Gastrocnemius medialis (tissue), 4 donors: ENCODE measurements around the gene TNFAIP8L1. TPM values are rescaled to one million over a fixed set of nuclear protein-coding genes. Genes with fewer than 3 reads are reported as not detected.

Experiments
- ATAC-seq, 2 donors: fragments of 150-250 bp; one replicate each; pipeline ENCODE4 v1.9.1; 2016
- DNase-seq, 2 donors: peaks; one replicate each; pipeline ENCODE4 v3.0.0-alpha.2; 2019
- H3K27ac ChIP-seq, 4 donors: fragments of 200-600 bp; sonication (generic); 1 replicate in 1 of 4; 2 replicates in 3 of 4; pipeline ENCODE4 v1.5.1; 2016 to 2018; ENCODE audit warnings: mild to moderate bottlenecking in 2 of 4, moderate library complexity in 1 of 4
- H3K27me3 ChIP-seq, 3 donors: fragments of 200-600 bp; sonication (generic) in 2 of 3; 1 replicate in 1 of 3; 2 replicates in 2 of 3; pipeline versions ENCODE4 v1.5.1 to v1.6.0; 2016 to 2019; ENCODE audit warnings: mild to moderate bottlenecking in 1 of 3, moderate library complexity in 1 of 3
- H3K36me3 ChIP-seq, 2 donors: fragments of 200-600 bp; sonication (generic) in 1 of 2; one replicate each; pipeline ENCODE4 v1.5.1; 2017 to 2018
- H3K4me1 ChIP-seq, 2 donors: fragments of 200-600 bp; sonication (generic) in 1 of 2; one replicate each; pipeline ENCODE4 v1.5.1; 2016 to 2017; ENCODE audit warnings: mild to moderate bottlenecking in 2 of 2
- H3K4me3 ChIP-seq, 4 donors: fragments of 200-600 bp; sonication (generic) in 3 of 4; 1 replicate in 1 of 4; 2 replicates in 3 of 4; pipeline ENCODE4 v1.5.1; 2016 to 2019; ENCODE audit warnings: mild to moderate bottlenecking in 2 of 4
- H3K9me3 ChIP-seq, 3 donors: fragments of 200-600 bp; sonication (generic) in 2 of 3; 1 replicate in 1 of 3; 2 replicates in 2 of 3; pipeline ENCODE4 v1.5.1; 2016 to 2019
- POLR2A ChIP-seq, 2 donors: fragments of 450-650 bp; IDR thresholded peaks; one replicate each; pipeline ENCODE4 v1.6.1; 2017; ENCODE audit warnings: antibody characterized with exemption in 2 of 2, mild to moderate bottlenecking in 2 of 2, moderate library complexity in 2 of 2
- in situ Hi-C, 4 donors: fragments of 200-750 bp; cut with MboI; loops; one replicate each; pipeline versions ENCODE4 v1.15.0 to v1.8.0; 2017; ENCODE audit warnings: low sequenced_read_pairs in 4 of 4
- intact Hi-C: fragments of 100-400 bp; cut with DNase I; formaldehyde crosslinking; loops from one replicate; pipeline ENCODE4 v1.15.1; 2023; ENCODE audit warnings: low total_unique reads
- total RNA-seq, 4 donors: library from RNA; depleted of rRNA; stranded (reverse); fragments of >200 nt; gene quantifications; one replicate each; pipeline versions ENCODE4 v1.1.0 to v1.2.3, GENCODE V29; 2016
- TF ChIP-seq, protein P1 (sequence below), 5 experiments: fragments of 450-650 bp in 3 of 5; fragments of 200-600 bp in 2 of 5; sonication (generic) in 2 of 5; IDR thresholded peaks in 4 of 5; conservative IDR thresholded peaks in 1 of 5; 1 replicate in 4 of 5; 2 replicates in 1 of 5; pipeline ENCODE4 v1.5.1; 2016 to 2019; ENCODE audit warnings: antibody characterized with exemption in 5 of 5, mild to moderate bottlenecking in 3 of 5, moderate library complexity in 3 of 5

The TNFAIP8L1 gene
- total RNA-seq, 4 donors from 2014 or later = 1.3 to 2.9 (median 1.7) TPM

DNA sequence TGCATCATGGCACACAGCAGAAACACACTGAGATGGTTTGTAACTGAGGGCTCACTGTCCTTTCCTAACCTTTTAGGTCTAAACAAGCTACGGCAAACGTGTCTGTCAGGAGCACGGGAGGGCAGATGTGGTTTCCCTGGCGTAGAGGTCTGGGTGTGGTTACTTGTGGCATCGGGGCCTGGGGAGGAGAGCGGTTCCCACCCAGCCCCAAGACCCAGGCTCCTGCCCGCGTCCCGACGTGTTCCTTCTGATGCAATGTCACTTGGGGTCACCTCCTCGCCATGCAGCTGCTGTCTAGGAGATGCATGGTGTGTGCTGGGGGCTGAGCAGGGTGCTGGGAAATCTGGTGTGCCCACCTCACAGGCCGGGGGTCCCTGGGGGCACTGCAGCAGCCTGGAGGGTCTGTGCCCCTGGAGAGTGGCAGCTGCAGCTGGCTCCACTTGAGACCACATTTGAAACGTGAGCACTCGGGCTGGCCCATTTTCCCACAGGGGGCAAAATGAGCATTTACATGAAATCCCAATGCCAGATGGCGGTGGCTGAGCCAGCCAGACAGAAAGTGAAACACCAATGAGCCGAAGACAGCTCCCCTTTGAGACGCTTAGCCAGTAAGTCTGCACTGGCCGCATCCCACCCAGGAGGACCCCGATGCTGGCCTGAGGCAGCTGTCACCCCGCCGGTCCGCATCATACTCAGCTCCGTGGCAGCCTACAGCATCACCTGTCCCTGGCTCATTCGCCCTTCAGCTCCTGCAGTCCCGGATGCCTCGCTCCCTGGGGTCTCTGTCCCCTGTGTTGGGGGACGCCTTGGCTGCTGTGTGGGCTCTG, 53.1 kb downstream of the TNFAIP8L1 start:
- Histone ChIP-seq H3K4me3 (no peak overlapping the region), H3K9me3 (no peaks in the 10 kb centered on the region), H3K36me3 (peaks cover 0 to 48% of the 10 kb centered on the region in 2 donors), H3K27me3 (no peaks in the 10 kb centered on the region), H3K27ac (peak overlapping the region; percentile 95 to 97 (median 96)), H3K4me1 (peaks cover 51% of the 10 kb centered on the region in 2 donors)
- intact Hi-C loops = loop anchor here (2.0 kb wide), 1 partner anchor 14 kb away; no protein-coding TSS in a partner anchor
- ATAC-seq = no peak
- TF ChIP-seq, protein P1, sequence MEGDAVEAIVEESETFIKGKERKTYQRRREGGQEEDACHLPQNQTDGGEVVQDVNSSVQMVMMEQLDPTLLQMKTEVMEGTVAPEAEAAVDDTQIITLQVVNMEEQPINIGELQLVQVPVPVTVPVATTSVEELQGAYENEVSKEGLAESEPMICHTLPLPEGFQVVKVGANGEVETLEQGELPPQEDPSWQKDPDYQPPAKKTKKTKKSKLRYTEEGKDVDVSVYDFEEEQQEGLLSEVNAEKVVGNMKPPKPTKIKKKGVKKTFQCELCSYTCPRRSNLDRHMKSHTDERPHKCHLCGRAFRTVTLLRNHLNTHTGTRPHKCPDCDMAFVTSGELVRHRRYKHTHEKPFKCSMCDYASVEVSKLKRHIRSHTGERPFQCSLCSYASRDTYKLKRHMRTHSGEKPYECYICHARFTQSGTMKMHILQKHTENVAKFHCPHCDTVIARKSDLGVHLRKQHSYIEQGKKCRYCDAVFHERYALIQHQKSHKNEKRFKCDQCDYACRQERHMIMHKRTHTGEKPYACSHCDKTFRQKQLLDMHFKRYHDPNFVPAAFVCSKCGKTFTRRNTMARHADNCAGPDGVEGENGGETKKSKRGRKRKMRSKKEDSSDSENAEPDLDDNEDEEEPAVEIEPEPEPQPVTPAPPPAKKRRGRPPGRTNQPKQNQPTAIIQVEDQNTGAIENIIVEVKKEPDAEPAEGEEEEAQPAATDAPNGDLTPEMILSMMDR (IDR thresholded peaks at IDR 0.05 in 4 of 5, conservative IDR thresholded peaks at IDR 0.05 in 1 of 5) = no peak
- TF ChIP-seq POLR2A (IDR thresholded peaks at IDR 0.05) = no peak
- DNase-seq = peak in 1 of 2 donors; percentile 54
- in situ Hi-C loops = no loop called here

DNA sequence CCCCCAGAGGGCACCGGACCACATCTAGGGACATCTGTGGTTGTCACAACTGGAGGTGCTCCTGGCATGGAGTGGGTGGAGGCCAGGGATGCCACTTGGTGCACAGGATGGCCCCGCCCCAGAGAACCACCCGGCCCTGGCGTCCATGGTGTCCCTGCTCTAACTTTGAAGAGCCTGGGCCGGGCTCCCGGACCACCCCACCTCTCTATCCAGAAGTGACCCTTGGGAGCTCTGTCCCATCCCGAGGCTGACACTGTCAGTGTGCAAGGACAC, 53.7 kb downstream of the TNFAIP8L1 start:
- intact Hi-C loops = loop anchor here (2.0 kb wide), 1 partner anchor 14 kb away; no protein-coding TSS in a partner anchor
- H3K4me3 ChIP-seq = no peak overlapping the region
- in situ Hi-C loops = no loop called here
- TF ChIP-seq, protein P1 (IDR thresholded peaks at IDR 0.05 in 4 of 5, conservative IDR thresholded peaks at IDR 0.05 in 1 of 5) = no peak
- no peak for TF ChIP-seq POLR2A (IDR thresholded peaks at IDR 0.05)
- peaks cover 0 to 44% of the 10 kb centered on the region in 2 donors for H3K36me3 ChIP-seq
- no peaks in the 10 kb centered on the region for H3K27me3 ChIP-seq
- peaks cover 53 to 57% of the 10 kb centered on the region in 2 donors for H3K4me1 ChIP-seq
- ATAC-seq (no peak), DNase-seq (no peak)
- no peaks in the 10 kb centered on the region for H3K9me3 ChIP-seq
- peak overlapping the region; percentile 95 to 97 (median 96) for H3K27ac ChIP-seq

- DNase-seq (no peak), ATAC-seq (no peak)
- peaks cover 0 to 44% of the 10 kb centered on the region in 2 donors for H3K36me3 ChIP-seq
- no peaks in the 10 kb centered on the region for H3K27me3 ChIP-seq
- in situ Hi-C loops (no loop called here), intact Hi-C loops (loop anchor here (1.0 to 2.0 kb wide), 2 partner anchors 15 to 20 kb away; no protein-coding TSS in a partner anchor)
- peak overlapping the region in 1 of 4 donors; percentile 11 for H3K4me3 ChIP-seq
- no peaks in the 10 kb centered on the region for H3K9me3 ChIP-seq
- H3K4me1 ChIP-seq = peaks cover 53 to 57% of the 10 kb centered on the region in 2 donors
- H3K27ac ChIP-seq = peak overlapping the region; percentile 95 to 97 (median 96)
- TF ChIP-seq, protein P1 (IDR thresholded peaks at IDR 0.05 in 4 of 5, conservative IDR thresholded peaks at IDR 0.05 in 1 of 5) = no peak
- peak in 1 of 2 donors; percentile 16 for TF ChIP-seq POLR2A (IDR thresholded peaks at IDR 0.05)
These were observed 54.3 kb downstream of the TNFAIP8L1 start for GRCh38 chr19:4693471-4694121.

- peaks cover 53 to 57% of the 10 kb centered on the region in 2 donors for H3K4me1 ChIP-seq
- H3K4me3 ChIP-seq = peak overlapping the region in 3 of 4 donors; percentile 21 to 35 (median 35)
- TF ChIP-seq, protein P1 (IDR thresholded peaks at IDR 0.05 in 4 of 5, conservative IDR thresholded peaks at IDR 0.05 in 1 of 5) = no peak
- peak; percentile 77 to 87 for TF ChIP-seq POLR2A (IDR thresholded peaks at IDR 0.05)
- peak overlapping the region; percentile 95 to 97 (median 96) for H3K27ac ChIP-seq
- H3K36me3 ChIP-seq = peaks cover 0 to 41% of the 10 kb centered on the region in 2 donors
- in situ Hi-C loops = no loop called here
- ATAC-seq (peak; percentile 70 to 71), DNase-seq (peak; percentile 96 to 100)
- intact Hi-C loops = loop anchor here (1.0 kb wide), 1 partner anchor 19 kb away; no protein-coding TSS in a partner anchor
- H3K27me3 ChIP-seq = no peaks in the 10 kb centered on the region
- H3K9me3 ChIP-seq = no peaks in the 10 kb centered on the region
These were observed 55.1 kb downstream of the TNFAIP8L1 start for GRCh38 chr19:4694211-4694987.
